ENCODE results near the gene IDS. TPM values are rescaled to one million over a fixed set of nuclear protein-coding genes. Genes with fewer than 3 reads are reported as not detected.
"Not testable (repeated sequence)": the region's sequence is repeated elsewhere in the genome, so short reads cannot be mapped to it uniquely, and the experiment has no call there.

Gene IDS
- total and polyA plus RNA-seq, 2 donors (not counting 3 experiments of a cell fraction or from before 2014, with no cell fraction given), result 35.2 to 44.0 TPM

GRCh38 chrX:149504226-149504914 is 736 bp downstream of the IDS start:
- Histone ChIP-seq H4K20me1 (replicated peaks; ENCODE audit: control insufficient read depth, extremely low read depth, insufficient read depth, low read length) (no peaks in the 10 kb centered on the region), H3K4me3 (replicated peaks in 1 of 3; ENCODE audit: insufficient read depth in 1 of 3, low read depth in 1 of 3, low read length in 3 of 3) (peak overlapping the region in 2 of 3 experiments; percentile 41 to 63), H3K9me3 (replicated peaks; ENCODE audit: control insufficient read depth, insufficient read depth, low read length) (no peaks in the 10 kb centered on the region), H3K9ac (replicated peaks; ENCODE audit: extremely low read depth, insufficient read depth, low read length) (peak overlapping the region; percentile 66), H2AFZ (ENCODE audit: low read depth, low read length) (no peak overlapping the region), H3K27ac (ENCODE audit: insufficient read depth, low read depth, low read length) (peak overlapping the region; percentile 44), H3K4me1 (ENCODE audit: control insufficient read depth, extremely low read depth, insufficient read depth, low read length) (peaks cover 17% of the 10 kb centered on the region), H3K4me2 (ENCODE audit: insufficient read depth, low read length) (peak overlapping the region; percentile 61), H3K36me3 (ENCODE audit: control insufficient read depth in 2 of 2, extremely low read depth in 1 of 2, insufficient read depth in 2 of 2, low read length in 2 of 2) (peaks cover 0 to 5% of the 10 kb centered on the region in 2 experiments), H3K79me2 (ENCODE audit: control insufficient read depth, insufficient read depth, low read length) (peaks cover 6% of the 10 kb centered on the region), H3K27me3 (ENCODE audit: control insufficient read depth in 2 of 2, insufficient read depth in 2 of 2, low read length in 2 of 2) (peaks cover 0 to 2% of the 10 kb centered on the region in 2 experiments), H3K9me1 (replicated peaks; ENCODE audit: control insufficient read depth, extremely low read depth, insufficient read depth, low read length) (no peaks in the 10 kb centered on the region)
- BruUV-seq (replicated peaks), result TSS peak; percentile 29
- dilution Hi-C loops (cut with MboI; ENCODE audit: extremely low pct_ligation_motif_present, low sequenced_read_pairs) (no loop called here), intact Hi-C loops (cut with micrococcal nuclease) (loop anchor here (2.0 to 10.0 kb wide), 4 partner anchors 14 to 430 kb away; partner anchors contain the start of gene EOLA2)
- peak; percentile 4 to 33 for TF ChIP-seq CTCF (IDR thresholded peaks at IDR 0.05; ENCODE audit: extremely low read depth in 1 of 2, insufficient read depth in 1 of 2, low read depth in 1 of 2, low read length in 2 of 2)
- no peak for TF ChIP-seq JUN (IDR thresholded peaks at IDR 0.05; ENCODE audit: borderline replicate concordance, insufficient read depth, insufficient read length, low read depth)
- ChIA-PET POLR2A (interaction anchor here (2.2 kb wide), 1 partner anchor 36 kb away, joined by 15 read pairs; the partner anchor contains the start of gene EOLA1), CTCF (interaction anchor here (0.6 to 1.6 kb wide), 4 partner anchors 23 to 37 kb away, joined by 3 to 5 read pairs (median 4); no protein-coding TSS in a partner anchor)
- peak; percentile 78 for FAIRE-seq
- DNase-seq (ENCODE audit: low read depth, low spot score), result no peak

GRCh38 chrX:149503446-149503845 is 1.7 kb downstream of the IDS start:
- dilution Hi-C loops (cut with MboI; ENCODE audit: extremely low pct_ligation_motif_present, low sequenced_read_pairs), result not testable (repeated sequence)

GRCh38 chrX:149502923-149503322 is 2.2 kb downstream of the IDS start:
- H3K4me3 ChIP-seq (replicated peaks in 1 of 3; ENCODE audit: insufficient read depth in 1 of 3, low read depth in 1 of 3, low read length in 3 of 3); FAIRE-seq; H3K9me1 ChIP-seq (replicated peaks; ENCODE audit: control insufficient read depth, extremely low read depth, insufficient read depth, low read length); BruUV-seq (replicated peaks); H3K27me3 ChIP-seq (ENCODE audit: control insufficient read depth in 2 of 2, insufficient read depth in 2 of 2, low read length in 2 of 2); H3K36me3 ChIP-seq (ENCODE audit: control insufficient read depth in 2 of 2, extremely low read depth in 1 of 2, insufficient read depth in 2 of 2, low read length in 2 of 2); H3K4me2 ChIP-seq (ENCODE audit: insufficient read depth, low read length); CTCF ChIA-PET; H3K9me3 ChIP-seq (replicated peaks; ENCODE audit: control insufficient read depth, insufficient read depth, low read length); H3K9ac ChIP-seq (replicated peaks; ENCODE audit: extremely low read depth, insufficient read depth, low read length); H4K20me1 ChIP-seq (replicated peaks; ENCODE audit: control insufficient read depth, extremely low read depth, insufficient read depth, low read length); POLR2A ChIA-PET; H2AFZ ChIP-seq (ENCODE audit: low read depth, low read length); dilution Hi-C loops (cut with MboI; ENCODE audit: extremely low pct_ligation_motif_present, low sequenced_read_pairs); DNase-seq (ENCODE audit: low read depth, low spot score); H3K79me2 ChIP-seq (ENCODE audit: control insufficient read depth, insufficient read depth, low read length): not testable (repeated sequence)
- intact Hi-C loops (cut with micrococcal nuclease), result loop anchor here (10.0 kb wide), 1 partner anchor 432 kb away; the partner anchor contains the start of gene EOLA2
- peaks cover 17% of the 10 kb centered on the region for H3K4me1 ChIP-seq (ENCODE audit: control insufficient read depth, extremely low read depth, insufficient read depth, low read length)
- peak overlapping the region; percentile 39 for H3K27ac ChIP-seq (ENCODE audit: insufficient read depth, low read depth, low read length)

More at GRCh38 chrX:149503446-149503845, 1.7 kb downstream of the IDS start:
- H3K27me3 ChIP-seq (ENCODE audit: control insufficient read depth in 2 of 2, insufficient read depth in 2 of 2, low read length in 2 of 2); H3K36me3 ChIP-seq (ENCODE audit: control insufficient read depth in 2 of 2, extremely low read depth in 1 of 2, insufficient read depth in 2 of 2, low read length in 2 of 2); H3K4me3 ChIP-seq (replicated peaks in 1 of 3; ENCODE audit: insufficient read depth in 1 of 3, low read depth in 1 of 3, low read length in 3 of 3); H2AFZ ChIP-seq (ENCODE audit: low read depth, low read length); H3K9ac ChIP-seq (replicated peaks; ENCODE audit: extremely low read depth, insufficient read depth, low read length); H3K9me1 ChIP-seq (replicated peaks; ENCODE audit: control insufficient read depth, extremely low read depth, insufficient read depth, low read length); POLR2A ChIA-PET; H4K20me1 ChIP-seq (replicated peaks; ENCODE audit: control insufficient read depth, extremely low read depth, insufficient read depth, low read length); BruUV-seq (replicated peaks); H3K4me2 ChIP-seq (ENCODE audit: insufficient read depth, low read length); H3K79me2 ChIP-seq (ENCODE audit: control insufficient read depth, insufficient read depth, low read length); H3K9me3 ChIP-seq (replicated peaks; ENCODE audit: control insufficient read depth, insufficient read depth, low read length): not testable (repeated sequence)
- peak overlapping the region; percentile 44 for H3K27ac ChIP-seq (ENCODE audit: insufficient read depth, low read depth, low read length)
- peaks cover 17% of the 10 kb centered on the region for H3K4me1 ChIP-seq (ENCODE audit: control insufficient read depth, extremely low read depth, insufficient read depth, low read length)
- FAIRE-seq (peak; percentile 100), DNase-seq (ENCODE audit: low read depth, low spot score) (peak; percentile 31)
- intact Hi-C loops (cut with micrococcal nuclease), result loop anchor here (10.0 kb wide), 1 partner anchor 431 kb away; the partner anchor contains the start of gene EOLA2
- CTCF ChIA-PET, result interaction anchor here (0.6 kb wide), 1 partner anchor 32 kb away, joined by 3 read pairs; no protein-coding TSS in a partner anchor
- peak; percentile 59 for TF ChIP-seq GATA2 (IDR thresholded peaks at IDR 0.05; ENCODE audit: insufficient read depth, insufficient read length, low read depth, low read length)

All from endothelial cell of umbilical vein (primary cell).